ENCODE results near the gene KBTBD13.
"Not testable (repeated sequence)": the region's sequence is repeated elsewhere in the genome, so short reads cannot be mapped to it uniquely, and the experiment has no call there.

GRCh38 chr15:65074946-65075345, 1.6 kb upstream of the KBTBD13 start:
- TF ChIP-seq, protein P1, sequence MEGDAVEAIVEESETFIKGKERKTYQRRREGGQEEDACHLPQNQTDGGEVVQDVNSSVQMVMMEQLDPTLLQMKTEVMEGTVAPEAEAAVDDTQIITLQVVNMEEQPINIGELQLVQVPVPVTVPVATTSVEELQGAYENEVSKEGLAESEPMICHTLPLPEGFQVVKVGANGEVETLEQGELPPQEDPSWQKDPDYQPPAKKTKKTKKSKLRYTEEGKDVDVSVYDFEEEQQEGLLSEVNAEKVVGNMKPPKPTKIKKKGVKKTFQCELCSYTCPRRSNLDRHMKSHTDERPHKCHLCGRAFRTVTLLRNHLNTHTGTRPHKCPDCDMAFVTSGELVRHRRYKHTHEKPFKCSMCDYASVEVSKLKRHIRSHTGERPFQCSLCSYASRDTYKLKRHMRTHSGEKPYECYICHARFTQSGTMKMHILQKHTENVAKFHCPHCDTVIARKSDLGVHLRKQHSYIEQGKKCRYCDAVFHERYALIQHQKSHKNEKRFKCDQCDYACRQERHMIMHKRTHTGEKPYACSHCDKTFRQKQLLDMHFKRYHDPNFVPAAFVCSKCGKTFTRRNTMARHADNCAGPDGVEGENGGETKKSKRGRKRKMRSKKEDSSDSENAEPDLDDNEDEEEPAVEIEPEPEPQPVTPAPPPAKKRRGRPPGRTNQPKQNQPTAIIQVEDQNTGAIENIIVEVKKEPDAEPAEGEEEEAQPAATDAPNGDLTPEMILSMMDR (IDR thresholded peaks at IDR 0.05 in 4 of 5, conservative IDR thresholded peaks at IDR 0.05 in 1 of 5) = not testable (repeated sequence)
- not testable (repeated sequence) for TF ChIP-seq POLR2A (IDR thresholded peaks at IDR 0.05)

All from gastrocnemius medialis (tissue), 4 donors.